Lung (tissue), 12 donors: ENCODE measurements around the gene ANKRD6. TPM values are rescaled to one million over a fixed set of nuclear protein-coding genes. Genes with fewer than 3 reads are reported as not detected.

Source experiments
- ATAC-seq: fragments of 200-7000 bp; cut with Tn5 transposase; one replicate; pipeline ENCODE4 v1.9.1; 2020; ENCODE audit warnings: moderate number of reproducible peaks; ENCODE audit not compliant: insufficient read depth, low FRiP score
- DNase-seq, 3 donors: peaks; one replicate each; pipeline ENCODE4 v3.0.0-alpha.2; 2013 to 2017
- H3K27ac ChIP-seq, 2 donors: one replicate each; pipeline ENCODE4 v1.5.1; 2013; ENCODE audit warnings: mild to moderate bottlenecking in 2 of 2, moderate library complexity in 2 of 2, control low read depth in 1 of 2, inconsistent platforms in 1 of 2, low read depth in 1 of 2, low read length in 1 of 2
- H3K27me3 ChIP-seq, 3 donors: one replicate each; pipeline ENCODE4 v1.5.1; 2013; ENCODE audit warnings: low read length in 2 of 3; ENCODE audit not compliant: control insufficient read depth in 3 of 3, insufficient read depth in 3 of 3
- H3K36me3 ChIP-seq, 4 donors: one replicate each; pipeline ENCODE4 v1.5.1; 2013; ENCODE audit warnings: low read length in 4 of 4, mild to moderate bottlenecking in 1 of 4, moderate library complexity in 1 of 4; ENCODE audit not compliant: control insufficient read depth in 4 of 4, insufficient read depth in 4 of 4
- H3K4me1 ChIP-seq, 5 donors: one replicate each; pipeline ENCODE4 v1.5.1; 2013; ENCODE audit warnings: low read length in 5 of 5, mild to moderate bottlenecking in 2 of 5, moderate library complexity in 1 of 5; ENCODE audit not compliant: control insufficient read depth in 5 of 5, insufficient read depth in 5 of 5
- H3K4me3 ChIP-seq: one replicate; pipeline ENCODE4 v1.5.1; 2013; ENCODE audit warnings: mild to moderate bottlenecking, control low read depth, moderate library complexity
- H3K9ac ChIP-seq, 2 donors: one replicate each; pipeline ENCODE4 v1.5.1; 2013; ENCODE audit warnings: low read length in 2 of 2, control low read depth in 1 of 2; ENCODE audit not compliant: insufficient read depth in 1 of 2
- H3K9me3 ChIP-seq, 4 donors: one replicate each; pipeline ENCODE4 v1.5.1; 2013; ENCODE audit warnings: low read length in 3 of 4, mild to moderate bottlenecking in 1 of 4, moderate library complexity in 1 of 4; ENCODE audit not compliant: control insufficient read depth in 4 of 4, insufficient read depth in 3 of 4
- WGBS, 2 donors: extraction: QIAGEN DNeasy Blood & Tissue Kit; methylation state at CpG; one replicate each; pipeline ENCODE4 v1.1.7; 2013; 5-methylcytosine and 5-hydroxymethylcytosine counted together
- polyA plus RNA-seq, 2 donors: library from polyadenylated mRNA; stranded (reverse); fragments of 200-250 nt; gene quantifications; one replicate each; pipeline ENCODE4 v1.2.1, GENCODE V29; 2013
- total RNA-seq, 2 donors: library from RNA; depleted of rRNA in 1 of 2; stranded (reverse); fragments of >200 nt in 1 of 2; gene quantifications; one replicate each; pipeline ENCODE4 v1.2.1, GENCODE V29; 2014 to 2021
- TF ChIP-seq, protein P1 (sequence below): IDR thresholded peaks from 2 replicates; pipeline ENCODE4 v1.5.1; 2012; ENCODE audit warnings: mild to moderate bottlenecking; ENCODE audit errors: control extremely low read depth, extremely low read depth
- donor health status: control.
- donor health status: control.
- donor health status: Bipolar disorder and iron deficiency.
- donor health status: healthy.
- donor health status: DM: yes; HTN: yes; CAD: no.

The ANKRD6 gene
- total and polyA plus RNA-seq, 4 donors, result 4.4 to 29.4 (median 16.0) TPM

DNA sequence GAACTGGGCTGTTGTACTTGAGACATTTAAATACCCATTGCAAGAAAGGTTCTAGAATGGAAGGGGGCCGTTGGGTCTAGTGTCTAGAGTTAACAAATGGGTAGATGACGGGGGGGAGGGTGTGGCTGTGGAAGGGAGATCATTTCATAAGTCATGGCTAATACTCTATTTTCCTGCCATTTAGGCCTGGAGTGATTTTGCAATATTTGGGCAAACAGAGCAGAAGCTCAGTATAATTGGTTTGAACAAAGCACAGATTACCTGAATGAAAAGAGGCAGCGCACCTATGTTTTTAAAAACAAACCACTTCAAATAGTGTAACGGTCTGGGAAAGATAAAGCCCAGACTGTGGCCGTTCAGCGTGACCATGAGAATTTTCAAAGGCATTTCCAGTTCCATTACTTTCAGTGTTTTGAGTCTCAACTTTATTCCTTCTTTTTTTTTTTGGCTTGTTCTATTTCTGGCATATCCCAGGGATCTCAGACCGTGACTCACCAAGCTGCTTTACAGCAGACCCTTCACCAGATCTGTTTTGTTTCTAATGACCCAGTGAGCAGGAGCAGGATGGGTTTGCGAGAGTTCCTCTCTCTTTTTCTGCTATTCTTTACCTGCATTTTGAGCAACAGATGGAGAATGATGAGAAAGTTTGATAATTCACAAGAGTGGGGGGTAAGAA, 131.9 kb downstream of the ANKRD6 start:
- H3K27ac ChIP-seq, result no peak overlapping the region
- no peak overlapping the region for H3K4me3 ChIP-seq
- ATAC-seq, result no peak
- H3K9ac ChIP-seq, result no peak overlapping the region
- TF ChIP-seq, protein P1, sequence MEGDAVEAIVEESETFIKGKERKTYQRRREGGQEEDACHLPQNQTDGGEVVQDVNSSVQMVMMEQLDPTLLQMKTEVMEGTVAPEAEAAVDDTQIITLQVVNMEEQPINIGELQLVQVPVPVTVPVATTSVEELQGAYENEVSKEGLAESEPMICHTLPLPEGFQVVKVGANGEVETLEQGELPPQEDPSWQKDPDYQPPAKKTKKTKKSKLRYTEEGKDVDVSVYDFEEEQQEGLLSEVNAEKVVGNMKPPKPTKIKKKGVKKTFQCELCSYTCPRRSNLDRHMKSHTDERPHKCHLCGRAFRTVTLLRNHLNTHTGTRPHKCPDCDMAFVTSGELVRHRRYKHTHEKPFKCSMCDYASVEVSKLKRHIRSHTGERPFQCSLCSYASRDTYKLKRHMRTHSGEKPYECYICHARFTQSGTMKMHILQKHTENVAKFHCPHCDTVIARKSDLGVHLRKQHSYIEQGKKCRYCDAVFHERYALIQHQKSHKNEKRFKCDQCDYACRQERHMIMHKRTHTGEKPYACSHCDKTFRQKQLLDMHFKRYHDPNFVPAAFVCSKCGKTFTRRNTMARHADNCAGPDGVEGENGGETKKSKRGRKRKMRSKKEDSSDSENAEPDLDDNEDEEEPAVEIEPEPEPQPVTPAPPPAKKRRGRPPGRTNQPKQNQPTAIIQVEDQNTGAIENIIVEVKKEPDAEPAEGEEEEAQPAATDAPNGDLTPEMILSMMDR, result no peak
- peaks cover 0 to 9% (median 4%) of the 10 kb centered on the region in 5 donors for H3K4me1 ChIP-seq
- no peak for DNase-seq
- no peaks in the 10 kb centered on the region for H3K27me3 ChIP-seq
- WGBS, 2 donors, result 61 to 80% methylated on average over 8 of the region's 8 CpGs
- no peaks in the 10 kb centered on the region for H3K9me3 ChIP-seq
- H3K36me3 ChIP-seq, result no peaks in the 10 kb centered on the region

- 94 to 95% methylated on average over 10 of the region's 10 CpGs for WGBS, 2 donors
- H3K4me1 ChIP-seq, result peaks cover 0 to 8% (median 4%) of the 10 kb centered on the region in 5 donors
- H3K27ac ChIP-seq, result no peak overlapping the region
- no peak for ATAC-seq
- H3K27me3 ChIP-seq, result no peaks in the 10 kb centered on the region
- TF ChIP-seq, protein P1, result no peak
- DNase-seq, result no peak
- H3K9me3 ChIP-seq, result no peaks in the 10 kb centered on the region
- no peak overlapping the region for H3K4me3 ChIP-seq
- no peaks in the 10 kb centered on the region for H3K36me3 ChIP-seq
- H3K9ac ChIP-seq, result no peak overlapping the region
Measured at GRCh38 chr6:89566008-89566800, 133.3 kb downstream of the ANKRD6 start.

DNA sequence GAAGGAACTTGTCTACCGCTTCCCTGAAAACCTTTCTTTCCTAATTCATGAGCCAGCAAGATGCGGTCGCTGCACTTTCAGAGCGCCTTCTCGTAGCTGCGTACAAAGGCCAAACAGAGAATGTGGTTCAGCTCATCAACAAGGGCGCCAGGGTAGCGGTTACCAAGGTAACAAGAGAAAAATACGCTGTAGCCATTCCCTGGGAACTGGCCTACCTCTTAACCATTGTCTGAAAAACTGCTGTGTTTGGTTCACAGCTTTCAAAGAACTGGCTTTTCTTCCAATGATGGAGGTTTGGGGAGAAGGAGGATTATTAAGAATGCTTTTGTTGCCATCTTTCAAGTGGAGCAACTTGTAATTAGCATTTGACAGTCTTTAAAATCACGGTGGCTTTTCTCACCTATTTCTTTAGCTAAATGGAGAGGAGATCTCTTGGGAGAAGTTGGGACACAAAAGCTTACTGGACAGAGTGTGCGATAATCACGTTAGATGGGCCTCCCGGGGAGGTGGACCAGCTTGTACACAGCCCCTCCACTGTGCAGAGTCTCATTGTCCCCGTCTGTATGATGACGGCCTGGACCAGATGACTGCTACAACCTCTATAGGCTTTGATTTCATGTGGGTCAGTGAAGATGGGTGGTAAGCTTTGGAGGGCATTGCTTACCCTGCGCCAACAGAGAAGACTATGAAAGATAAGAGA, 134.1 kb downstream of the ANKRD6 start:
- DNase-seq (no peak), ATAC-seq (no peak)
- TF ChIP-seq, protein P1, result no peak
- Histone ChIP-seq H3K4me3 (no peak overlapping the region), H3K4me1 (peaks cover 0 to 5% (median 0%) of the 10 kb centered on the region in 5 donors), H3K36me3 (no peaks in the 10 kb centered on the region), H3K27me3 (no peaks in the 10 kb centered on the region), H3K9ac (no peak overlapping the region), H3K27ac (no peak overlapping the region), H3K9me3 (no peaks in the 10 kb centered on the region)
- 88 to 94% methylated on average over 16 of the region's 16 CpGs for WGBS, 2 donors
